Measurements from ENCODE around the gene VMAC.

The VMAC gene

GRCh38 chr19:5905114-5905778 lies 574 bp downstream of the VMAC start:
- no peak for DNase-seq

- peak; percentile 35 for DNase-seq
These were observed 2.6 kb downstream of the VMAC start for GRCh38 chr19:5907241-5907640.

GRCh38 chr19:5908773-5909442 lies 4.2 kb downstream of the VMAC start:
- no peak for DNase-seq

- no peak for DNase-seq
These were observed 5.9 kb downstream of the VMAC start for GRCh38 chr19:5910638-5910907.

GRCh38 chr19:5911366-5911765 lies 6.7 kb downstream of the VMAC start:
- DNase-seq = no peak

GRCh38 chr19:5913739-5914357 lies 9.2 kb downstream of the VMAC start, which contains the start of gene CAPS:
Gene CAPS, plus strand, starts transcription at chr19:5914254. Its CDS starts 153 bp downstream, at chr19:5914407.
- DNase-seq = no peak

- DNase-seq = no peak
These were observed 9.7 kb downstream of the VMAC start for GRCh38 chr19:5914358-5914774.

GRCh38 chr19:5914946-5915781 lies 10.5 kb downstream of the VMAC start:
- no peak for DNase-seq

GRCh38 chr19:5915782-5916165 lies 11.1 kb downstream of the VMAC start:
- DNase-seq = no peak

- no peak for DNase-seq
These were observed 11.6 kb downstream of the VMAC start for GRCh38 chr19:5916181-5916708.

- no peak for DNase-seq
These were observed 12.9 kb downstream of the VMAC start for GRCh38 chr19:5917431-5918107.

GRCh38 chr19:5918463-5919079 lies 13.9 kb downstream of the VMAC start:
- no peak for DNase-seq

- no peak for DNase-seq
These were observed 17.0 kb downstream of the VMAC start for GRCh38 chr19:5921516-5922160.

GRCh38 chr19:5922161-5922545 lies 17.5 kb downstream of the VMAC start:
- no peak for DNase-seq

- DNase-seq = no peak
These were observed 18.7 kb downstream of the VMAC start for GRCh38 chr19:5923356-5923755.

GRCh38 chr19:5925830-5926427 lies 21.3 kb downstream of the VMAC start:
- no peak for DNase-seq

- no peak for DNase-seq
These were observed 22.2 kb downstream of the VMAC start for GRCh38 chr19:5926641-5927440.

GRCh38 chr19:5927441-5927821 lies 22.8 kb downstream of the VMAC start:
- DNase-seq = no peak

GRCh38 chr19:5929179-5929578 lies 24.5 kb downstream of the VMAC start:
- DNase-seq = no peak

- DNase-seq = no peak
These were observed 25.0 kb downstream of the VMAC start for GRCh38 chr19:5929625-5930024.

Measured in activated naive CD4-positive, alpha-beta T cell treated with Interleukin-2 at 50 U/mL for 16 hours (primary cell).